ENCODE data around the gene TUBB3. TPM values are rescaled to one million over a fixed set of nuclear protein-coding genes. Genes with fewer than 3 reads are reported as not detected.
A peak's percentile ranks its signal among the peaks of the same experiment; 100 is the strongest.

Gene TUBB3
- total and polyA plus RNA-seq, 2 of the 8 experiments (the other 6 are each of a cell fraction or from before 2014, with no cell fraction given): 275 to 393 TPM

DNA sequence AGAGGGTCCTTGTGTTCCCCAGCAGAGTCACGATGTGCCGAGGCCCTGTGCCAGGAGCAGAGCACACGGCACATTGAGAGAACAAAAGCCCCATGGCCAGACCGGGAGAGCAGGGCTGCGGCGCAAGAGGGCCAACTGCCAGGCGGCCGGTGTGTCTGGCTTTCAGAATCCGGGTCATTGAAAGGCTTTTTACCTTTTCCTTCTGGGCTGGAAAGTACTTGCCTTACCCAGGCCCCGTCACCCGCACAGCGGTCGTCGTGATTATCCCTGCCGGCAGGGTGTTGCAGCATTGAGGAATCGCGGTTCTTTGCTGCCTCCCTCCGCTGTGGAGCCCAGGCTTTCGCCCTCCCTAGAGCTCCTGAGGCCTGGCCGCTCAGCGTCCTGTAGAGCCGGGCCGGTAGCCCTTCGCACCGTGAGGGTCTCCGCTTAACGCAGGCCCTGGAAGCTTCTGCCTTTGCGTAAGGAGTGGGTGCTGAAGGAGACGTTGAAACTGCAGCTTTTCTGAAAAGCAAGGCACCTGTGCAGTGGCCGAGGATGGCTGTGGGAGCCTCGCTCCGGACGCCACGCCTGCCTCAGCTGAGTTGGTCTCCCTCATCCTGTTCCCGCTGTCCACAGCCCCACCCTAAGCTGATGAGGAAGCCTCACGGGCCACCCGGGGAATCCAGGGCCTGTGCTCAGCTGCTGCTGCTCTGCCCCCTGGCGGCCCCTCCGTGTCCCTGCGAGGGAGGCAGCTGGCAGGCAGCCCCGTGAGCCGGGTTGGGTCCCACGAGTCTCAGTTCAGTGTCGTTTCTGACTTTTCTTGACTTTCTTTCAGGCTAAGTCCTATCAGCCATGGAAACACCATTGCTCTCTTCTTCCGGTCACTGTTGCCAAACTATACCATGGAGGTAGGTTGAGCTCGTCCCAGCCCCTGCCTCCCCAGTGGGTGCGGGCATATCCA is 13.1 kb upstream of the TUBB3 start:
- peak overlapping the region; percentile 42; the same call in 1 of the 2 replicates for H3K27ac ChIP-seq (ENCODE audit: low read depth, low read length)
- peak overlapping the region; percentile 48 for H2BK5ac ChIP-seq (ENCODE audit: low read depth, low read length)
- no peaks in the 10 kb centered on the region for H3K79me1 ChIP-seq (ENCODE audit: low read depth, low read length)
- H3K14ac ChIP-seq (ENCODE audit: insufficient read length): no peak overlapping the region
- no peak overlapping the region for H3K4me3 ChIP-seq (ENCODE audit: extremely low read depth in 1 of 4, insufficient read depth in 2 of 4, low read depth in 3 of 4, low read length in 4 of 4)
- H2BK12ac ChIP-seq (ENCODE audit: low read depth, low read length): peak overlapping the region; percentile 60; the same call in 1 of the 2 replicates
- peak overlapping the region; percentile 70 for H3K4ac ChIP-seq (replicated peaks; ENCODE audit: insufficient read length, low read depth, low read length)
- no peak overlapping the region for H4K91ac ChIP-seq (replicated peaks; ENCODE audit: insufficient read length, low read length)
- no peak overlapping the region for H3K56ac ChIP-seq (replicated peaks; ENCODE audit: insufficient read length, low read depth, low read length)
- H2AK5ac ChIP-seq (ENCODE audit: low read depth, low read length): no peak overlapping the region
- H2BK20ac ChIP-seq (ENCODE audit: low read length): 0 out of 2 replicates have a peak overlapping the region, but pooled peaks have one; percentile 72
- peaks cover 0 to 19% of the 10 kb centered on the region in 2 experiments; a peak in 3 of 4 replicates for H3K9me3 ChIP-seq (ENCODE audit: insufficient read depth in 2 of 2, low read depth in 1 of 2, low read length in 1 of 2)
- H3K27me3 ChIP-seq (replicated peaks in 1 of 4; ENCODE audit: control insufficient read depth in 3 of 4, extremely low read depth in 1 of 4, insufficient read depth in 3 of 4, low read length in 3 of 4): no peaks in the 10 kb centered on the region
- peaks cover 0 to 2% (median 0%) of the 10 kb centered on the region in 4 experiments; a peak in 4 of 7 replicates for H3K4me1 ChIP-seq (replicated peaks in 1 of 4; ENCODE audit: control insufficient read depth in 3 of 4, insufficient read depth in 4 of 4, low read length in 3 of 4)
- DNase-seq (ENCODE audit: low read depth in 1 of 2, low spot score in 2 of 2) (peak in 1 of 2 experiments; percentile 93), FAIRE-seq (no peak)
- no peak overlapping the region for H4K5ac ChIP-seq (ENCODE audit: insufficient read length, low read depth, low read length)
- H3K23ac ChIP-seq (ENCODE audit: insufficient read length): no peak overlapping the region
- H3K79me2 ChIP-seq (ENCODE audit: control insufficient read depth in 1 of 2, insufficient read depth in 2 of 2, low read length in 2 of 2): no peaks in the 10 kb centered on the region
- H3K4me2 ChIP-seq (ENCODE audit: insufficient read depth in 1 of 2, low read depth in 2 of 2, low read length in 2 of 2): no peak overlapping the region
- H3K18ac ChIP-seq (ENCODE audit: extremely low read depth, low read length): peak overlapping the region; percentile 51; the same call in 1 of the 2 replicates
- 83% methylated on average over 46 of the region's 47 CpGs; no CpG with 5 or more reads in 1 of the 2 experiments for WGBS, 2 experiments (ENCODE audit: extremely low coverage in 1 of 2, insufficient coverage in 1 of 2, insufficient read length in 1 of 2, insufficient replicate concordance in 2 of 2, low coverage in 1 of 2, low lambda C conversion rate in 2 of 2, missing lambda C conversion rate in 1 of 2)
- H4K8ac ChIP-seq (ENCODE audit: extremely low read depth, insufficient read depth, low read length): peak overlapping the region; percentile 74; the same call in 1 of the 2 replicates
- H4K20me1 ChIP-seq (replicated peaks in 1 of 2; ENCODE audit: control insufficient read depth in 1 of 2, insufficient read depth in 2 of 2, low read length in 2 of 2): peaks cover 0 to 4% of the 10 kb centered on the region in 2 experiments
- ChIA-PET POLR2A (ENCODE audit: partially characterized antibody) (interaction anchor here (0.7 to 6.5 kb wide), 3 partner anchors 8 to 37 kb away, joined by 5 to 71 read pairs (median 17); partner anchors contain the start of genes MC1R, TCF25 and TUBB3), CTCF (ENCODE audit: partially characterized antibody) (interaction anchor here (0.7 to 5.9 kb wide), 30 partner anchors 11 to 268 kb away, joined by 3 to 70 read pairs (median 4); partner anchors contain the start of genes MC1R and TUBB3)
- peaks cover 2 to 17% (median 8%) of the 10 kb centered on the region in 4 experiments; a peak in 7 of 8 replicates for H3K36me3 ChIP-seq (ENCODE audit: control insufficient read depth in 2 of 4, insufficient read depth in 4 of 4, low read length in 3 of 4)
- H3K9ac ChIP-seq (replicated peaks in 1 of 4; ENCODE audit: extremely low read depth in 1 of 4, low read depth in 3 of 4, low read length in 3 of 4): peak overlapping the region in 1 of 4 experiments; percentile 5; a peak in 3 of 7 replicates
- H2AFZ ChIP-seq (ENCODE audit: low read length): no peak overlapping the region
- 0 out of 2 replicates have a peak overlapping the region, but pooled peaks have one; percentile 40 for H2BK15ac ChIP-seq (ENCODE audit: low read length)
- H3K23me2 ChIP-seq (ENCODE audit: low read depth, low read length): no peaks in the 10 kb centered on the region; the same call in 1 of the 2 replicates
- no peak overlapping the region for H2BK120ac ChIP-seq (replicated peaks; ENCODE audit: low read depth, low read length)
- TF ChIP-seq, protein P1, sequence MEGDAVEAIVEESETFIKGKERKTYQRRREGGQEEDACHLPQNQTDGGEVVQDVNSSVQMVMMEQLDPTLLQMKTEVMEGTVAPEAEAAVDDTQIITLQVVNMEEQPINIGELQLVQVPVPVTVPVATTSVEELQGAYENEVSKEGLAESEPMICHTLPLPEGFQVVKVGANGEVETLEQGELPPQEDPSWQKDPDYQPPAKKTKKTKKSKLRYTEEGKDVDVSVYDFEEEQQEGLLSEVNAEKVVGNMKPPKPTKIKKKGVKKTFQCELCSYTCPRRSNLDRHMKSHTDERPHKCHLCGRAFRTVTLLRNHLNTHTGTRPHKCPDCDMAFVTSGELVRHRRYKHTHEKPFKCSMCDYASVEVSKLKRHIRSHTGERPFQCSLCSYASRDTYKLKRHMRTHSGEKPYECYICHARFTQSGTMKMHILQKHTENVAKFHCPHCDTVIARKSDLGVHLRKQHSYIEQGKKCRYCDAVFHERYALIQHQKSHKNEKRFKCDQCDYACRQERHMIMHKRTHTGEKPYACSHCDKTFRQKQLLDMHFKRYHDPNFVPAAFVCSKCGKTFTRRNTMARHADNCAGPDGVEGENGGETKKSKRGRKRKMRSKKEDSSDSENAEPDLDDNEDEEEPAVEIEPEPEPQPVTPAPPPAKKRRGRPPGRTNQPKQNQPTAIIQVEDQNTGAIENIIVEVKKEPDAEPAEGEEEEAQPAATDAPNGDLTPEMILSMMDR (IDR thresholded peaks at IDR 0.05; ENCODE audit: control extremely low read depth in 1 of 3, insufficient read depth in 1 of 3, low read depth in 1 of 3, low read length in 3 of 3): peak; percentile 91 to 98 (median 97)
- TF ChIP-seq FOSL1 (IDR thresholded peaks at IDR 0.05; ENCODE audit: insufficient read depth, low read depth, low read length) (no peak), RAD21 (IDR thresholded peaks at IDR 0.05 in 1 of 2, conservative IDR thresholded peaks at IDR 0.05 in 1 of 2; ENCODE audit: low read depth in 2 of 2, low read length in 2 of 2) (peak; percentile 56 to 76), YY1 (IDR thresholded peaks at IDR 0.05; ENCODE audit: low read depth, low read length) (no peak), GABPA (IDR thresholded peaks at IDR 0.05; ENCODE audit: borderline replicate concordance, insufficient read depth, low read length) (peak; percentile 81; the same call in 1 of the 2 replicates)
